Amniotic stem cell (primary cell): ENCODE results near the gene RRP15.
"Not testable (repeated sequence)": the region's sequence is repeated elsewhere in the genome, so short reads cannot be mapped to it uniquely, and the experiment has no call there.

Experiments
- DNase-seq: peaks from one replicate; lab custom pipeline; 2025; lab: John Stamatoyannopoulos, UW

Gene RRP15

DNA sequence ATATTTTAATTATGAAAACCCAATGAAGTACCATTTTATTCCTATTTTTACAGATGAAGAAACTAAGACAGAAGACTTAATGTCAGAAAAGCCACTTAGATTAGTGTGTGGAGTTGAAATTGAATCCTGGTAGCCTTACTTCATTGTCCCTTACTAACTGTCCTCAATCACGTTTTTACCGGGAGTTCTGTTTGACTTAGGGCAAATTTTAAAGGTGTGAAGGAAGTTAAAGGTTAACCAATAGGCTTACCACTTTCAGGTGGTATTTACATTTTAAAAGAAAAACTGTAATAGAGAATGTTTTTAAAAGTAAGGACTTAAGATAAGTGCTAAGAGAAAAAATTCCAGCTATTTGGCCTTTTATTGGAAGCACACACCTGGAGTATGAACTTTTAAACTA is 12.4 kb downstream of the RRP15 start:
- DNase-seq = no peak

DNA sequence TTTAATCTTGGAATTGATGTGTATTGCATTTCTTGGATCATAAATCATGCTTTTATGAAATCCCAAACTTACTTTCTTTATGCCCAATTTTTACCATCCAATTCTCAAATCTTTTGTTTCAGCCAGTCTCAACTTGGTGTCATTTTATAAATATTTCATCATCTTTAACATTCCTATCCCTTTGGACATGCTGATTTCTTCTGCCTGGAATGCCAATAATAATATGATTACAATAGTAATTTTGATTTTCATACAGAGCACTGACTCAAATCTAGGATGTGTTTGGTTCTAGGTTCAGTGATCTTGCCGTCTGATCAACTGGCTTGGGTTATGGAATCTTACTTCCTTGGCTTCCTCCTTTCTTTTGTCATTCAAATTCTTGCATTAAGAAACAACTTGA is 12.8 kb downstream of the RRP15 start:
- DNase-seq = no peak

DNA sequence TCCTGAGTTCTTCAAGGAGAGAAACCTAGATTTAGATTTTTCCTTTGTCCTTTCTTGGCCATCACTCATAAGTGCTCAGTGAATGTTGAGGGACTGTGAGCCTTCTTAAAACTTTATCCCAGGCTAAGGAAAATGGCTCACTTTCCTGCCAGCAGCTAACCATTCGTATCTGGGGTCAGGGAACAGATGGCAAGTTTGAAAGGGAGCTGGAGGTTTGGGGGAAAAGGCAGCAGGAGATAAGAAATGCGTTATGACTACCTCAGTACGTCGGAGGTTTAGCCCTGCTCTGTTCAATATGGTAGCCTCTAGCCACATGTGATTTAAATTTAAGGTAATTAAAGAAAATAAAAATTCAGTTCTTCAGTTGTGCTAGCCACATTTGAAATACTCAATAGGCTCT is 13.3 kb downstream of the RRP15 start:
- no peak for DNase-seq

DNA sequence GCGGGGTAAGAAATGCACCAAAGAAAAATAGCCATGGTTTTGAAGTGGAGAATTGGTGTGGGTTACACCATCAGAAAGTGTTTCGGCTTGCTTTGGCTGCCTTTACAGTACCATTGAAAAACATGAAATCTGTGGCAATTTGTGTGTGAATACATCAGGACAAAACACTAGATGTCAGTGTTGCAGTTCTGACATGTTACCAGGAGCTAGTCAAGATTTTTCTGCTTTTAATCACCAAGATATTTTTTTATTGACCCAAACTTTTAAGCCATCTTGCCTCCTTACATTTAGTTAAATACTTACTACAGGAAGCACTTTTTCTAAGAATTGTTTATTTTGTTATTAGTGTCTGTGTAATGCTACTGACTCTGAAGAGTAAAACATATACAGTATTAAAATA is 14.3 kb downstream of the RRP15 start:
- DNase-seq = peak; percentile 33

DNA sequence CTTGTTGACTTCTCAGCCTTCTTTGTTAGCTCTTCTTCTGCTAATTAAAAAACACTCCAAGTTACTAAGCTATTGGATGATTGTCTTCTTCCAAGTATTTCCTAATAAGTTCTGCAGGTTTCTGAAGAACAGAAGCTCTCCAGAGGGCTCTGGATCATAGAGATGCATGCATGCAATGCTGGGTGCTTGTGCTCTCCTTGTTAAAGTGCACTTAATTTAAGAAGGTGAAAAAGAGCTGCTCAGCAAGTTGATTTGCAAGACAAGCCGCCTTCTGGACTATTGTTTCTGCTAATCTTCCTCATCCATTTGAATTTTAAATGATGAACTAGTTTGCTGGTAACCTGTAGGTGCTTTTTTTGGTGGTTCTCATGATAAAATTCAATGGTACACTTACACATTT is 16.1 kb downstream of the RRP15 start:
- DNase-seq = no peak

DNA sequence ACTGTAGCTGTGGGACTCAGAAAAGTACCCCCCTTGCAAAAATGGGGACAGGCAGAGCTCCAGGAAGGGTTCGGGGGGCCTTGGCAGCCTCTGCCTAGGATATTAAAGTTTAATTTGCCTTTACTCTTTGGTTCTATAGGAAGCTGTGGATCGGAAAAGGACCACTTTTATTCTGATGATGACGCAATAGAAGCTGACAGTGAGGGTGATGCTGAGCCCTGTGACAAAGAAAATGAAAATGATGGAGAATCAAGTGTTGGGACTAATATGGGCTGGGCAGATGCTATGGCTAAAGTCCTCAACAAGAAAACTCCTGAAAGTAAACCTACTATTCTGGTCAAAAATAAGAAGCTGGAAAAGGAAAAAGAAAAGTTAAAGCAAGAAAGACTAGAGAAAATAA is 17.1 kb downstream of the RRP15 start:
- DNase-seq = no peak

DNA sequence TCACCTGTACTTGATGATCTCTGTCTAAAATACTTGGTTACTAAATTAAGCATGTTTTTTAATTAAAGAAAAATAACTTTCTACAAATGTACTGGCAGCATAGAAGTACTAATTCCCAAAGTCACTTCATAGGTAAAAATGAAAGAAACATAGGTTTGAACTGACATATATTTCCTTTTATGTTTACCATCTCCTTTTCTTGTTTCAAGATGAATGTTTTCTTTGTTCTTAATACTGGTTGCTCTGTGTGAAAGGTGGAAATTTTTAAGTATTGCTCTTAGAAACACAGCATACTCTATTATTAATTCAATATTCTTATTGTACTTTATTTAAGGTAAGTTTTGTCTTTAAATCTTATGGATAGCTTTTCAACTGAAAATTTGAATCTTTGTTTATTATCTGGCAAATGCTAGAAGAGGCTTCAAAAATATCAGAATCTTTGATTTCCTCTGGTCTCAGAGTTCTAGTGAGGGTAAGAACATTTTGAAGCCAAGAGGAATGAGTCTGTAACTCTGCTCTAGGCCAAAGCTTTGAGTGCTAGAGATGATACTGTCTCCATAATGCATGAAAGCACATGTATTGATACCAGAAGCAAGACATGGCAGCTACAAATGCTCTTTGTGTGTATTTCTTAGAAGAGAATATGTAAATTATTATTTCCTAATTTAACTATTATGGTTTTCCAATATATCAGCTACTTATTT is 18.2 kb downstream of the RRP15 start:
- DNase-seq = no peak

DNA sequence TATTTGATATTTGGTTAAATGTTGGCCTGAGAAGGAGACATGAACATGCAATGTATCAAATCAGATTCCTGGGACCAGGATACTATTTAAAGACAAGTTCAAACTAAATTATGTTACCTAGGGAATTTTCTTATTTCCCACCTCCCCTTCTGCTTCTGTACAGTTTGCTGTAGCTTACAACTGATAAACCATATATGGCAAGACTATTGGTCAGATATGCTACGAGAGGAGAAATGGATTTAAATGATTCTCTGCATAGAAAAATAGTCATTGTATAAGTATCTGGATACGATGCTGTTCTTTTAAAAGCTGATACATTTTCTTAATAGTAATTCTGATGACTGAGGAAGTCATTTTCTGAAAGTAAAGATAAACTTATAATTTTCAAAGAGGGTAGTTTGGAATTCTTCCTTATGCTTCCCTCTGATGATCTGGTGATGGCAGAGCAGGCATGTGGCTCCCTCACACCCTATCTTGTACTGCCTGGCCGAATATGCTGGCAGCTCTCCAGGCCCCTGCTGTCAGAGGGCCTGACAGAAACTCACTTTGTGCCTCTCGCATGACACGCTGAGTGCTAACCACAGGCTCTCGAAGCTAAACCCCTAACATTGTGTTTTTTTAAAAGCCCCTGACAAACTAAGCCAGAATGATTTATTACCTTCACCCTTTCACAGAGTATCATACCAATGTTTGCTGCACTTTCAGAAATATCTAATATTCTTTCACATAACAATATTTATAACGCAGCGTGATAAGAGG is 19.4 kb downstream of the RRP15 start:
- DNase-seq = no peak

DNA sequence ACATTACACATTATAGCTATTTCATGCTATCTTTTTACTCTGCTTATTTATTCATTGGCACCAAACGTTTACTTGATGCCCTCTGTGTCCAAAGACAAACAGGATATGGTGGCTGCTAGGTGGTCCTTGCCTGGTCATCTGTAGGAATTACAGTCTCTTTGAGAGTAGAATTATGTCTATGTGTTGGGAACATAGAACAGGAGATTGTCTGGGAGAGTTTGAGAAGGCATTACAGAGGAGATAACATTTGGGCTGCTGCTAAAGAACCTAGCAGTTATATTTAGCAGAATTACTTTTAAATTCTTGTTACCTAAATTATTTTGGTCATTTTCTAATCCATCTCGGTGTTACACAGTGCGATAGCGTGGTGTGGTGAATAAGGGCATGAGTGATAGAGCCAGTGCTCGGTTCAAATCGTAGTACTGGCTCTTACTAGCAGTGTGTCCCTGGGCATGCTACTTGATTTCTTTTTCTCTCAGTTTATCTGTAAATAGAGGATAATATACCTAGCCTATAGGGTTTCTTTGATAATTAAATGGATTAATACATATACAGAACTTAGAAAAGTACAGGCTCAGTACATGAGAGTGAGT is 20.5 kb downstream of the RRP15 start:
- DNase-seq = no peak

DNA sequence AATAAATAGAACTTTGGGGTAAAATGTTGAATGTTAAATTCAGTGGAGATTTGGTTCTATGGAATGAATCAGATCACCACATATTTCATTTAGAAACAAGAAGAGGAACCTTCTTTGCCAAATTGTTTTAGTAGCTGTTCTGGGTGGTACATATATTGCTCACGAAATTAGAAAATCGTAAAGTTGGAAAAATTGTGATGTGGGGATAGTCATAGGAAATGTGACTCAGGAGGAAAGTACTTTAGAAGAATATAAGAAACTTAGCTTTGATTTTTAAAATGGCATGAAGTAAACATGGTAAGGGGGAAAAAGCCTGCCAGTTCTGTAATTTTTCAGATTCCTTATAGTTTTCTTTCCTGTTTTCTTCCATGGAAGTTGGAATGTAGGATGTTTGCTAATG is 27.4 kb downstream of the RRP15 start:
- no peak for DNase-seq

DNA sequence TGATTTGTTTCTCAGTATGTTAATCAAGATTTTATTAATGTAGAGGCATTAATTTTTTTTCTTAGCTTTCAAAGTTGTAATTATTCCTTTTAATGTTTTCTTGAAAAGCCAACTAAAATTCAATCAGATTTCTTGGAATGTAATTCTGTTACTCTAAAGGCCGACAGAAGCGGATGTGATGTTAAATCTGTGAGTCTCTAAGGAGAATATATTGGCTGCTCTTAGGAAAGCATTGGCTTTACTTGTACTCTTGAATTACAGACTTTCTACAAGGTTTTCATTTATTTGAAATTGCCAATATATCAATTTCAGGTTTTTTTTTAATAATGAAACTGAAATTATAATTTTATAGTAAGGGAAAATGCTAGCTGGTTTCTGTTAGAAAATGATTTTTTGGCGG is 29.2 kb downstream of the RRP15 start:
- DNase-seq = no peak

DNA sequence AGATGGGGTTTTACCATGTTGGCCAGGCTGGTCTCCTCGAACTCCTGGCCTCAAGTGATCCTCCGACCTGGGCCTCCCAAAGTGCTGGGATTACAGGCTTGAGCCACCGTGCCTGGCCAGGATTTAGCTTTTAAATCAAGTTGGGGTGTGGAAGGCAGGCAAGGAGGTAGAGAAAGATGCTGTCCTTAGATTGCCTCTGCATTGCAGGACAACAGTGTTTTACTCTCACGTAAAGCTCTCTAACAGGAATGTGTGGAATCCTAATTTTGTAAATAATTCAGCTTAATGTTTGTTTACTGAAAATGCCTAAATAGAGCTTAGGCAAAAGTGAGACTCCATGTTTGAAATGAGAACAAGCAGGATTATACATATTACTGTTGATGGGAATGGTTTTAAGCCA is 30.5 kb downstream of the RRP15 start:
- DNase-seq = no peak

DNA sequence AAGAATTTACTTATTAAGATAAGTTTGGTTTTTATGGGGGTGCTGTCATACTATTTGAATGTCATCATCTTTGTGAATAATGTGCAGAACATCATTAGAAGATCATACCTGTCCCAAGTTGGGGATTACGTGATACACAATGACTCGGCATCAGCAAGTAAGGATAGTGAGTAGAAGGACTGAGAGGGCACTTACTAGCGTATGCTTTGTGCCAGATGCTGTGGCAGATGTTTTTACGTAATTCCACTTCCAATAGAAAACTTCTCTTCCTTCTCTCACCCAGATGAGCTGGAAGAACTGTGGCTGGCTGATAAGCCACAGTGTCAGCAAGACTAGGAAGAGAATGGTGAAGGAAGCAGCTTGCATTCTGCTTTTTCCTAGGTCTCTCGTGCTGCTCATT is 32.0 kb downstream of the RRP15 start:
- DNase-seq = no peak

DNA sequence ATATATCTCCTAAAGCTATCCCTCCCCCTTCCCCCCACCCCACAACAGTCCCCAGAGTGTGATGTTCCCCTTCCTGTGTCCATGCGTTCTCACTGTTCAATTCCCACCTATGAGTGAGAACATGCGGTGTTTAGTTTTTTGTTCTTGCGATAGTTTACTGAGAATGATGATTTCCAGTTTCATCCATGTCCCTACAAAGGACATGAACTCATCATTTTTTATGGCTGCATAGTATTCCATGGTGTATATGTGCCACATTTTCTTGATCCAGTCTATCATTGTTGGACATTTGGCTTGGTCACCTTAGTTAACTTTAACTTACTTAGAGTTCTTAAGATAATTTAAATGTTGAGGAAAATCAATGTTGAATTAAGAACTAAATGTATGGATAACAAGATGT is 35.1 kb downstream of the RRP15 start:
- not testable (repeated sequence) for DNase-seq

DNA sequence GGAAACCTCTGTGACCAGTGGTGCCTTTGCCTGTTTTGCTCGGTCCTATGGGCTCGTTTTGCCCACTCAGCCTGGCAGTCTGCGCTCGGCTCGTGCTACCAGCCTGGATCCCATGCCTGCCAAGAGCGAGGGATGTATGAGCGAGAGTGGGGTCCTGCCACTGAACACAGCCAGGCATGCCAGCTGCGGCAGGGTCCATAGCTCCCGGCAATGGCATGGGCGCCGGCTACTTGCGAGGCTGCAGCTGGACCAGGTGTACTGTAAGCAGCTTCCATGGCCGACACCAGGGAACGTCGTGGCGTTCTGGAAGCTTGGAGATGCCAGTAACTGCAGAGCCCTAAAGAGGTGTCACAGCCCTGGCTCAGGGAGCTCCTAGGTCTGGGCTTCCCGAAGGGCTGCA is 37.7 kb downstream of the RRP15 start:
- no peak for DNase-seq

DNA sequence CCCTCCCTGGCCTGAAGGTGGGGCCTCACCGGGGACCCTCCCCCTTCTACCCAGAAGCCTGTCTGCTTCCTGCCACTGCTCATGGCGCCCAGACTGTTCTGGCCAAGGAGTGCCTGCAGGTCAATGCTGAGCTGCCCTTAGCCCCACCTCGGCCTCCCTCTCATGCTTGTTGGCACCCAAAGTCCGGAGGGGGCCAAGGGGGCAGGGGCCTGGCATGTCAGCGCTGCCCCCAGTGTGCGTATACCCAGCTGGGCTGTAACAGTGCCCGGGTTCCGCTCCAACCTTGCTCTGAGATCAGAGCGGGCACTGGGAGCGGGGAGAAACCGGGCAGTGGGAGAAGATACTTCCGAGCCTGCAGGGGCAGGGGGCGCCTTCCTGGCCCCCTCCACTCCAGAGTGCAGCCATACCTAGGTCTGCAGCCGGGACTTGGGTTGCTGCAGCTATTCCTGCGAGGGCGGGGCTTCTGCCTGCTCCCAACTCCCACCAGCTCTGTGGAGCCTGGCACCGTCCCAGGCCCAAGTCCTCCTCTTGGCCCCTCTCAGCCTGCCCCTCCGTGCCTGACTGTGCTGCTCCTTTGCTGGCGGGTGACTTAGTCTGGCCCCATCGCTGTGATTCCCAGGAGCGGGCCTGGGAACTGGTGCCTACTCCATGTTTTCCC is 38.6 kb downstream of the RRP15 start:
- no peak for DNase-seq

DNA sequence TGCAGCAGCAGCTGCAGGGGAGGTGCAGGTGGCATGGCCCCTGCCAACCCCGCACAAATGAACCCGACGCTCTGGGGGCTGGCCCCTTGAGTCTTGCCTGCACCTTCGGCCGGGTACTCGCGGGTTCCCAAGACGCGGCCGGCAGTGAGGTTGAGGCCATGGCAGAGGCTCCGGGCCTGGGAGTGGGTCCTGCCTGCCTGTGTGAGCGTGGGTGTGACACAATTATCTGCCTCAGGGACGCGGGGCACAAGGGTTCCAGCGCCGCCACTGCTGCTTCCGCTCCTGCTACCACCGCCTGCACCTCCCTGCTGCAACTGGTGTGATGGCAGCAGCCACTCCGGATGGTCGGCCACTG is 39.1 kb downstream of the RRP15 start:
- no peak for DNase-seq

DNA sequence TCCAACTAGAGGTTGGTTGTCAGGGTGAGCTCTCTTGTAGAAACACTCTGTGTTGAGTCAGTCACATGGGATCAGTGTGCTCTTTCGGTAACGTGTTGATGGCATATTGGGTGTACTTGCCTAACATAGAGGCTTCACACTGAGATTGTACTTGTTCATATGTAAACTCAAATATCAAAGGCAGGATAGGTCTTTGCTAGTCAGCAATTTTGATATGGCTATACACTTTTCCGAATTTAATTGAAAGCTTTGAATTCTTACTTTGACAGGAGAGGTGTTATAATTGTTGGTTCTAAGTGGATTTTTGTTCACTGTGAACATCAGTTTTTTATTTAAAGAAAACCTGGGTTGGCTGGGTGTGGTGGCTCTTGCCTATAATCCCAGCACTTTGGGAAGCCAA is 43.7 kb downstream of the RRP15 start:
- no peak for DNase-seq

DNA sequence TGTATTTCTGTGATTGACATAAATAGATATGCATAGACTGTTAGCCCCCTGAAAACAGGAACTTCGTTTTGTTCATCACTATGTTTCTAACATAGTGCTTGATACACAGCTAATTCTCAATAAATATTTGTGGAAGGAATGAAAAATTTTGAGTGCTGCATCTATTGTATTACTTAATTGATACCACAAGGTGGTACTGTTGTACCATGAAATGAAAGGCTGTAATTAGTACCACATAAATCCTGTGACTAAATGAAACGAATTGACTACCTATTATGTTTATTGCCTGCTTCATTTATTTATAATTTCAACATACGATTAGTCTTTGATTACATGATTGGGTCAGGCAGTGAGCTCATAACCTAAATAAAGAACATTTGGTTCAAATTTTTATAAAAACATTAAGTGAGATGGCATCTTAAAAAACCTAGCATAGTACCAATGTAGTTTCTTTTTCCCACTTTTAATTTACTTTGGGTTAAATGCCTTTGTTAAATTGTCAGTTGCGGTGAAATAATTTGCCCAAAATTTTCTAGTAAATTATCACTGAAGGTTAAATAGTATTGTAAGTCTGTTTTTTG is 45.0 kb downstream of the RRP15 start:
- no peak for DNase-seq

DNA sequence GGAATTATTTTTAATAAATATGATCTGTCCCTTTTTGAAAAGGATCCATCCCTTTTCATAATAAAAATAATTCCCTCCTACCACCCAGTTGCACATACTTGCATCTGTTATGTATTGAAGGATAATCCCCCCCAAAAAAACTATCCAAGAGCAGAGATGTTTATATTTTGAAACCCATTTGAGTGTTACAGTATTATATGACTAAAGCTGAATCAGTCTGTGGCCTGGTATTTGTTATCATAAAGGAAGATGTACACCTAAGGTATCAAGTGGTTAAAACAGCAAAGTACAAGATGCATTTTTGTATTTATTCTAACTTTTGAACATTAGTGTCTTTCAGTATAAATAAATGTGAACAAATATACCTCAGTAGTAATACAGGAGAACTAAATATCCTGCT is 47.3 kb downstream of the RRP15 start:
- DNase-seq = no peak

DNA sequence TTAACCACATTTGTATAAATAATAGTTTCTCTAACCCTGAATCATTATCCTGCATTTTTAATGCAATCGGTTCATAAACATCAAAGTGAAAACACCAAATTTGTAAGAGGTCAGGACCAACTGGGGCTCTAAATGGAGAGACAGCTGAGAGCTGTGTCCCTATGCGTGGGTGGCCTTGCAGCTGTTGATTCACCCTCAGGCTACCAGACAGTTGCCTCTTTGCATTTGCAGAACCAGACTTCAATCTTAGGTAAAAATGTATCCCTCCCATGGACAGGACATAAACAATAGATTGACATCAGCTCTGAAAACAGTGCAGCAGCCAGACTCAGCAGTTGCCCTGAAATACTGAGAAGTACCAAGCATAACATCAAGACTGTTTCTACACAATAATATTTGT is 51.2 kb downstream of the RRP15 start:
- DNase-seq = no peak

DNA sequence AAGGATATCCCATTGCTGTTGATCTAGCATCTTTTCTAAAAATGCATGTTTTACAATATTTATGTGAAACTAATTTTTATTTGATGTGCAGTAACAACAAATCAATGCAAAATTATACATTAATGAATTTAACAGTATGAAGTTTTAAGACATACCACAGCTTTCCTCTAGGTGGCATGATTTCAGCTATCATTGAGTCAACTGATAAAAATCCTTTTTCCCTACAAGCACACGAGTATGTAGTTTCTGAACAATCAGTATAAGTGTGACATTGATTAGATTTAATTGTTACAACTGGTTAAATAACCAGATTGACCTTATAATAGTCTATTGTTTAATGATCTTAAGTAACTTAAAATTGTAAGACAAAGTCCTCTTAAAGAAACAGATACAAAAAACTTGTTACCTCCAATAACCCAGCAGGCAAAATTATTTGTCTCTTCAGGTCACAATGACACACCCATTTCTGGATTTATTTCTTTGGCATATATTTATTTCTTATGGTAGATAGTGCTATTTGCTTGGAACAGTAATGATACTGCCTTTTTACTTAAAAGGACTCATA is 54.3 kb downstream of the RRP15 start:
- DNase-seq = no peak
